A549 (cell line): ENCODE measurements around the gene RIMKLA. TPM values are rescaled to one million over a fixed set of nuclear protein-coding genes. Genes with fewer than 3 reads are reported as not detected.

Source experiments
- ATAC-seq, 2 experiments: fragments of 200-7000 bp in 1 of 2; fragments of >200 bp in 1 of 2; cut with Nextera tagmentation in 1 of 2; cut with Tn5 transposase in 1 of 2; 3 replicates each; pipeline versions ENCODE4 v1.8.0 to v1.9.1; 2018 to 2020; ENCODE audit warnings: mild to moderate bottlenecking in 1 of 2, moderate library complexity in 1 of 2
- CTCF ChIA-PET: fragments of 300-600 bp; sonication (Branson Sonifier 250); formaldehyde crosslinking; extraction: SDS; loops from one replicate; lab custom pipeline; 2021; ENCODE audit warnings: antibody characterized with exemption, inconsistent platforms; lab: Yijun Ruan, JAX
- POLR2A ChIA-PET: fragments of 350-600 bp; formaldehyde crosslinking; extraction: SDS; loops from one replicate; lab custom pipeline; 2021; ENCODE audit warnings: antibody characterized with exemption, inconsistent platforms; lab: Yijun Ruan, JAX
- DNase-seq, 2 experiments: peaks; one replicate each; pipeline versions ENCODE4 v3.0.0 to v3.0.0-alpha.2; 2011 to 2016; ENCODE audit warnings: low read depth in 1 of 2, low spot score in 1 of 2
- FAIRE-seq: peaks from 2 replicates; lab custom pipeline; 2011; peaks lifted over from hg19 to GRCh38; lab: Jason Lieb, UNC
- H3K27ac ChIP-seq, 2 experiments: fragments of >200 bp; sonication (Bioruptor Twin); formaldehyde crosslinking; 3 replicates each; pipeline ENCODE4 v1.5.1; 2016 to 2017
- H3K4me1 ChIP-seq: fragments of >200 bp; sonication (Bioruptor Twin); formaldehyde crosslinking; 3 replicates; pipeline ENCODE4 v1.6.1; 2016
- H3K4me2 ChIP-seq: fragments of >200 bp; sonication (Bioruptor Twin); formaldehyde crosslinking; 3 replicates; pipeline ENCODE4 v1.6.1; 2016
- H3K4me3 ChIP-seq: fragments of >200 bp; sonication (Bioruptor Twin); formaldehyde crosslinking; 3 replicates; pipeline ENCODE4 v1.5.1; 2016
- H3K9me3 ChIP-seq: fragments of >200 bp; sonication (Bioruptor Twin); formaldehyde crosslinking; 3 replicates; pipeline ENCODE4 v1.6.1; 2016
- BHLHE40 ChIP-seq: IDR thresholded peaks from 2 replicates; pipeline ENCODE4 v1.6.1; 2012; ENCODE audit warnings: low read depth, low read length, inconsistent platforms
- CBX8 ChIP-seq: fragments of 200-600 bp; sonication (generic); IDR thresholded peaks from 2 replicates; pipeline ENCODE4 v1.6.1; 2016
- CHD2 ChIP-seq: fragments of 150-350 bp; IDR thresholded peaks from 2 replicates; pipeline ENCODE4 v1.6.1; 2014; ENCODE audit warnings: low read length; ENCODE audit not compliant: partially characterized antibody
- E2F6 ChIP-seq: IDR thresholded peaks from 2 replicates; pipeline ENCODE4 v1.6.1; 2012; ENCODE audit warnings: low read depth, borderline replicate concordance
- EHF ChIP-seq: fragments of 250-450 bp; sonication (Bioruptor Pico); IDR thresholded peaks from 2 replicates; pipeline ENCODE4 v1.5.0; 2020; ENCODE audit warnings: mild to moderate bottlenecking
- EHMT2 ChIP-seq: fragments of 200-600 bp; sonication (generic); IDR thresholded peaks from 2 replicates; pipeline ENCODE4 v1.6.1; 2016; ENCODE audit warnings: antibody characterized with exemption, low read depth, mild to moderate bottlenecking, moderate library complexity
- EP300 ChIP-seq, 2 experiments: fragments of >200 bp; sonication (Bioruptor Twin); formaldehyde crosslinking; IDR thresholded peaks; 2 replicates in 1 of 2; 3 replicates in 1 of 2; pipeline ENCODE4 v1.6.1; 2016 to 2017
- ESRRA ChIP-seq: fragments of 150-350 bp; IDR thresholded peaks from 2 replicates; pipeline ENCODE4 v1.6.1; 2014; ENCODE audit warnings: mild to moderate bottlenecking, low read length, borderline replicate concordance
- FOSL2 ChIP-seq, 2 experiments: fragments of 450-650 bp in 1 of 2; fragments of >200 bp in 1 of 2; sonication (Bioruptor Twin) in 1 of 2; formaldehyde crosslinking; IDR thresholded peaks; 2 replicates each; pipeline versions ENCODE4 v1.5.0 to v1.6.1; 2016 to 2020; ENCODE audit warnings: mild to moderate bottlenecking in 1 of 2, moderate library complexity in 1 of 2
- FOXS1 ChIP-seq: fragments of 250-450 bp; sonication (Bioruptor Pico); IDR thresholded peaks from 2 replicates; pipeline ENCODE4 v1.5.0; 2020; ENCODE audit warnings: mild to moderate bottlenecking, moderate library complexity
- HDAC2 ChIP-seq: fragments of 200-600 bp; sonication (generic); IDR thresholded peaks from 2 replicates; pipeline ENCODE4 v1.6.1; 2016
- HMGXB4 ChIP-seq: fragments of 250-450 bp; sonication (Bioruptor Pico); IDR thresholded peaks from 2 replicates; pipeline ENCODE4 v1.5.0; 2021; ENCODE audit warnings: mild to moderate bottlenecking, moderate library complexity, borderline replicate concordance
- HOXA7 ChIP-seq: fragments of 250-450 bp; sonication (Bioruptor Pico); IDR thresholded peaks from 2 replicates; pipeline ENCODE4 v1.5.0; 2020; ENCODE audit warnings: mild to moderate bottlenecking, moderate library complexity
- HOXB13 ChIP-seq: fragments of 250-450 bp; sonication (Bioruptor Pico); IDR thresholded peaks from 2 replicates; pipeline ENCODE4 v1.5.0; 2020; ENCODE audit warnings: low read depth, mild to moderate bottlenecking, moderate library complexity
- HOXB5 ChIP-seq: fragments of 250-450 bp; sonication (Bioruptor Pico); IDR thresholded peaks from 2 replicates; pipeline ENCODE4 v1.5.0; 2020; ENCODE audit warnings: mild to moderate bottlenecking, moderate library complexity
- JUN ChIP-seq, 2 experiments: fragments of >200 bp; sonication (Bioruptor Twin); formaldehyde crosslinking; IDR thresholded peaks; 2 replicates in 1 of 2; 3 replicates in 1 of 2; pipeline ENCODE4 v1.6.1; 2016 to 2017
- KDM1A ChIP-seq: fragments of 200-600 bp; sonication (generic); IDR thresholded peaks from 2 replicates; pipeline ENCODE4 v1.6.1; 2016; ENCODE audit warnings: low read depth, mild to moderate bottlenecking
- MAFK ChIP-seq: fragments of 450-650 bp; IDR thresholded peaks from 2 replicates; pipeline ENCODE4 v1.6.1; 2014; ENCODE audit not compliant: partially characterized antibody
- MAX ChIP-seq: IDR thresholded peaks from 2 replicates; pipeline ENCODE4 v1.6.1; 2012
- MAZ ChIP-seq: fragments of 150-350 bp; IDR thresholded peaks from 2 replicates; pipeline ENCODE4 v1.6.1; 2014; ENCODE audit warnings: antibody characterized with exemption, low read depth, low read length, borderline replicate concordance
- NR3C1 ChIP-seq: fragments of >200 bp; sonication (Bioruptor Twin); formaldehyde crosslinking; IDR thresholded peaks from 3 replicates; pipeline ENCODE4 v1.6.1; 2017
- RAD21 ChIP-seq, 2 experiments: fragments of >200 bp in 1 of 2; sonication (Bioruptor Twin) in 1 of 2; formaldehyde crosslinking in 1 of 2; IDR thresholded peaks in 1 of 2; conservative IDR thresholded peaks in 1 of 2; 2 replicates in 1 of 2; 3 replicates in 1 of 2; pipeline ENCODE4 v1.6.1; 2012 to 2018; ENCODE audit warnings: inconsistent platforms in 1 of 2
- RCOR1 ChIP-seq: fragments of 150-350 bp; IDR thresholded peaks from 2 replicates; pipeline ENCODE4 v1.6.1; 2014; ENCODE audit warnings: antibody characterized with exemption, low read length, low read depth
- REST ChIP-seq: fragments of 200-600 bp; sonication (generic); IDR thresholded peaks from 2 replicates; pipeline ENCODE4 v1.6.1; 2016; ENCODE audit warnings: antibody characterized with exemption, mild to moderate bottlenecking, moderate library complexity
- RFX5 ChIP-seq: fragments of 450-650 bp; IDR thresholded peaks from 2 replicates; pipeline ENCODE4 v1.7.1; 2014; ENCODE audit warnings: antibody characterized with exemption, mild to moderate bottlenecking, moderate library complexity
- ZSCAN20 ChIP-seq: fragments of 250-450 bp; sonication (Bioruptor Pico); IDR thresholded peaks from 2 replicates; pipeline ENCODE4 v1.8.0; 2022; ENCODE audit warnings: mild to moderate bottlenecking, moderate library complexity
- WGBS: methylation state at CpG from one replicate; pipeline ENCODE4 v1.1.6; 2017; ENCODE audit errors: missing lambda C conversion rate; 5-methylcytosine and 5-hydroxymethylcytosine counted together
- polyA plus RNA-seq, 4 experiments: library from polyadenylated mRNA; depleted of rRNA in 3 of 4; stranded (reverse); fragments of >200 nt; fragmentation: RNase III in 1 of 4; extraction: RNeasy Plus Mini Kit Qiagen cat#74134 plus additional on column Dnase treatment in 1 of 4; gene quantifications; 2 replicates in 3 of 4; 3 replicates in 1 of 4; pipeline ENCODE4 v1.2.3, GENCODE V29; 2011 to 2017

RIMKLA gene
- polyA plus RNA-seq, 2 of the 4 experiments (the other 2 are of a cell fraction), result 0.35 to 1.7 TPM

- FAIRE-seq (no peak), ATAC-seq (no peak)
Observed at GRCh38 chr1:42403880-42404400, 23.3 kb downstream of the RIMKLA start.

GRCh38 chr1:42414551-42415496 is 34.2 kb downstream of the RIMKLA start:
- ChIA-PET CTCF (no interaction called here), POLR2A (no interaction called here)
- no peak for ATAC-seq
- no peak for FAIRE-seq
- H3K4me2 ChIP-seq, result no peak overlapping the region
- no peaks in the 10 kb centered on the region for H3K9me3 ChIP-seq
- no peak for DNase-seq
- H3K4me1 ChIP-seq, result no peaks in the 10 kb centered on the region
- 71% methylated on average over 17 of the region's 17 CpGs for WGBS
- no peak overlapping the region for H3K4me3 ChIP-seq
- no peak overlapping the region for H3K27ac ChIP-seq
- TF ChIP-seq MAX, result no peak

More at GRCh38 chr1:42403880-42404400, 23.3 kb downstream of the RIMKLA start:
- CTCF ChIA-PET, result interaction anchor here (1.0 kb wide), 1 partner anchor 12 kb away, joined by 3 read pairs; no protein-coding TSS in a partner anchor
- Histone ChIP-seq H3K9me3 (no peaks in the 10 kb centered on the region), H3K27ac (no peak overlapping the region), H3K4me1 (no peaks in the 10 kb centered on the region), H3K4me2 (no peak overlapping the region), H3K4me3 (no peak overlapping the region)
- TF ChIP-seq CHD2 (no peak), EP300 (IDR thresholded peaks at IDR 0.05) (no peak), RFX5 (no peak), JUN (IDR thresholded peaks at IDR 0.05) (no peak), FOSL2 (IDR thresholded peaks at IDR 0.05) (no peak), FOSL2 (CRISPR knock-in tag; IDR thresholded peaks at IDR 0.05) (no peak), HOXB5 (CRISPR knock-in tag) (no peak), RCOR1 (no peak), HOXA7 (no peak), CBX8 (no peak), BHLHE40 (no peak), MAFK (no peak), HDAC2 (no peak), ZSCAN20 (CRISPR knock-in tag) (no peak), MAX (no peak), HOXB13 (CRISPR knock-in tag) (no peak), KDM1A (no peak)
- DNase-seq, result no peak
- 92% methylated on average over 1 of the region's 1 CpG for WGBS
- POLR2A ChIA-PET, result no interaction called here

- ATAC-seq, result no peak
- FAIRE-seq, result no peak
- no peak for DNase-seq
- Histone ChIP-seq H3K4me1 (no peaks in the 10 kb centered on the region), H3K4me2 (no peak overlapping the region)
- CTCF ChIA-PET, result interaction anchor here (1.0 kb wide), 1 partner anchor 10 kb away, joined by 3 read pairs; no protein-coding TSS in a partner anchor
- TF ChIP-seq HOXA7 (no peak), EHF (CRISPR knock-in tag) (no peak), EHMT2 (no peak), HOXB5 (CRISPR knock-in tag) (no peak), FOXS1 (no peak), RAD21 (conservative IDR thresholded peaks at IDR 0.05 in 1 of 2, IDR thresholded peaks at IDR 0.05 in 1 of 2) (no peak), MAZ (no peak), NR3C1 (no peak), ESRRA (no peak), E2F6 (no peak), HMGXB4 (CRISPR knock-in tag) (no peak), REST (no peak), FOSL2 (IDR thresholded peaks at IDR 0.05) (no peak), FOSL2 (CRISPR knock-in tag; IDR thresholded peaks at IDR 0.05) (no peak)
- TF ChIP-seq, all 56 proteins: peak for 0
- H3K9me3 ChIP-seq, result no peaks in the 10 kb centered on the region
- no peak overlapping the region for H3K27ac ChIP-seq
- POLR2A ChIA-PET, result no interaction called here
- no peak overlapping the region for H3K4me3 ChIP-seq
- 85% methylated on average over 3 of the region's 3 CpGs for WGBS
Observed at GRCh38 chr1:42417166-42417565, 36.6 kb downstream of the RIMKLA start.
